GM23248 (cell line): ENCODE results near the gene TMEM171.

Experiments
- EZH2 ChIP-seq: fragments of 200-600 bp; sonication (generic); IDR thresholded peaks from 2 replicates; pipeline ENCODE4 v1.6.1; 2018; ENCODE audit warnings: antibody characterized with exemption, mild to moderate bottlenecking; ENCODE audit not compliant: insufficient read depth, poor library complexity, severe bottlenecking
- EZH2phosphoT487 ChIP-seq: fragments of 200-600 bp; sonication (generic); IDR thresholded peaks from 2 replicates; pipeline ENCODE4 v1.6.1; 2018; ENCODE audit warnings: antibody characterized with exemption, moderate library complexity, mild to moderate bottlenecking, low read depth; ENCODE audit not compliant: insufficient read depth

GRCh38 chr5:73117088-73117740 lies 3.2 kb upstream of the TMEM171 start:
- TF ChIP-seq EZH2 (no peak), EZH2phosphoT487 (no peak)
